SK-N-SH treated with all-trans-retinoic acid at 6 μM for 48 hours (cell line): Measurements from ENCODE around the gene KNSTRN.

ENCODE experiments used
- CSDC2 ChIP-seq: fragments of 250-450 bp; sonication (Bioruptor Pico); IDR thresholded peaks from 2 replicates; pipeline ENCODE4 v1.5.0; 2020; ENCODE audit warnings: mild to moderate bottlenecking, moderate library complexity
- ESRRG ChIP-seq: fragments of 250-450 bp; sonication (Bioruptor Pico); IDR thresholded peaks from 2 replicates; pipeline ENCODE4 v1.6.1; 2021; ENCODE audit warnings: mild to moderate bottlenecking
- RARB ChIP-seq: fragments of 250-450 bp; sonication (Bioruptor Pico); IDR thresholded peaks from 2 replicates; pipeline ENCODE4 v1.8.0; 2021; ENCODE audit warnings: mild to moderate bottlenecking, moderate library complexity
- SNAI2 ChIP-seq: fragments of 250-450 bp; sonication (Bioruptor Pico); IDR thresholded peaks from 2 replicates; pipeline ENCODE4 v1.5.0; 2020; ENCODE audit warnings: mild to moderate bottlenecking, moderate library complexity
- ZFP3 ChIP-seq: fragments of 250-450 bp; sonication (Bioruptor Pico); IDR thresholded peaks from 2 replicates; pipeline ENCODE4 v1.5.0; 2020; ENCODE audit warnings: mild to moderate bottlenecking, moderate library complexity
- ZFP30 ChIP-seq: fragments of 450-650 bp; formaldehyde crosslinking; IDR thresholded peaks from 2 replicates; pipeline ENCODE4 v1.5.0; 2022; ENCODE audit warnings: mild to moderate bottlenecking, moderate library complexity
- ZNF565 ChIP-seq: fragments of 450-650 bp; formaldehyde crosslinking; conservative IDR thresholded peaks from 2 replicates; pipeline ENCODE4 v1.5.0; 2020; ENCODE audit warnings: low read depth, mild to moderate bottlenecking, moderate library complexity
- TF ChIP-seq, protein P1 (sequence below): fragments of 250-450 bp; sonication (Bioruptor Pico); IDR thresholded peaks from 2 replicates; pipeline ENCODE4 v1.8.0; 2020; ENCODE audit warnings: mild to moderate bottlenecking, moderate library complexity, borderline replicate concordance
- TF ChIP-seq, protein P2 (sequence below): fragments of 250-450 bp; sonication (Bioruptor Pico); IDR thresholded peaks from 2 replicates; pipeline ENCODE4 v1.5.1; 2020; ENCODE audit warnings: low read depth, mild to moderate bottlenecking, moderate library complexity

DNA sequence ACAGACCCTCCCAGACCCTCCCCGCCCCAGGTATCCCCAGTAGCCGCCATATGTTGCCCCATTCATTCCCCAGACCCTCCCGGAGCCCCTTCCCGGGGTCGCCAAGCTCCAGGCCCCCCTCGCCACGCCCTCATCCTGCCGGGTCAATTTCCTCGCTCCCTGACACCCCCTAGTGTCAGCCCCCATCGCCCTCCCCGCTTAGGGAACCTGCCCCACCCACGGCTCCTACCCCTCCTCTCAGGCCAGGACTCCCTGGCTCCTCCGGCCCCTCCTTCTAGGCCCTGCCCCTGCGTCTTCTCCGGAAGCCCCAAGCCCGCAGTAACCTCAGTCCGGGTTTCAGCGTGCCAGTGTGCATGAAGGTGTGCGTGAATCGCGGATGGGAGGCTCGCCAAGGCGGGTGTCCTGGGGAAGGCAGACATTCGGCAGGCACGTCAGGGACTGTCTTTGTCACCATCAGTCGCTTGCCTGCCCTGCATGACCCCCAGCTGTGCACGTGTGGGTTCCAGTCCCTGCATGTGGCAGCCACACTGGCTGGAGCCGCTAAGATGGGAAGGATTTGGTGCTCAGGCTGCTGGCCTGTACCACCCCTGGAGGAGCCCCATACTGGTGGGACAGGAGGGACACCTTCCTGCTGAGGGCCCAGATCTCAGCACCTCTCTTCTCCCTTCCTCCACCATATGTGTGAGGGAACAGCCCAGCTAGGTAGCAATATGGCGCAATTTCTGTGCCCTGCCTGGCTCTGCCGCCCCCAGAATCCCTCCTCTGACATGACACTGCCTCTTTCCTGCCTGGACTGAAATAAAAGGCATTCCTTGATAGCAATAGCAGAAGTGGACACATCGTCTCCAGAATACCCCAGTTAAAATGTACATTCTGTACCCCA is 23.8 kb upstream of the KNSTRN start:
- no peak for TF ChIP-seq ZNF565
- TF ChIP-seq RARB (CRISPR knock-in tag), result no peak
- no peak for TF ChIP-seq CSDC2 (CRISPR knock-in tag)
- TF ChIP-seq SNAI2 (CRISPR knock-in tag), result no peak
- TF ChIP-seq ESRRG (CRISPR knock-in tag), result no peak
- TF ChIP-seq, protein P1, sequence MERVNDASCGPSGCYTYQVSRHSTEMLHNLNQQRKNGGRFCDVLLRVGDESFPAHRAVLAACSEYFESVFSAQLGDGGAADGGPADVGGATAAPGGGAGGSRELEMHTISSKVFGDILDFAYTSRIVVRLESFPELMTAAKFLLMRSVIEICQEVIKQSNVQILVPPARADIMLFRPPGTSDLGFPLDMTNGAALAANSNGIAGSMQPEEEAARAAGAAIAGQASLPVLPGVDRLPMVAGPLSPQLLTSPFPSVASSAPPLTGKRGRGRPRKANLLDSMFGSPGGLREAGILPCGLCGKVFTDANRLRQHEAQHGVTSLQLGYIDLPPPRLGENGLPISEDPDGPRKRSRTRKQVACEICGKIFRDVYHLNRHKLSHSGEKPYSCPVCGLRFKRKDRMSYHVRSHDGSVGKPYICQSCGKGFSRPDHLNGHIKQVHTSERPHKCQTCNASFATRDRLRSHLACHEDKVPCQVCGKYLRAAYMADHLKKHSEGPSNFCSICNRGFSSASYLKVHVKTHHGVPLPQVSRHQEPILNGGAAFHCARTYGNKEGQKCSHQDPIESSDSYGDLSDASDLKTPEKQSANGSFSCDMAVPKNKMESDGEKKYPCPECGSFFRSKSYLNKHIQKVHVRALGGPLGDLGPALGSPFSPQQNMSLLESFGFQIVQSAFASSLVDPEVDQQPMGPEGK (CRISPR knock-in tag), result no peak
- TF ChIP-seq, protein P2, sequence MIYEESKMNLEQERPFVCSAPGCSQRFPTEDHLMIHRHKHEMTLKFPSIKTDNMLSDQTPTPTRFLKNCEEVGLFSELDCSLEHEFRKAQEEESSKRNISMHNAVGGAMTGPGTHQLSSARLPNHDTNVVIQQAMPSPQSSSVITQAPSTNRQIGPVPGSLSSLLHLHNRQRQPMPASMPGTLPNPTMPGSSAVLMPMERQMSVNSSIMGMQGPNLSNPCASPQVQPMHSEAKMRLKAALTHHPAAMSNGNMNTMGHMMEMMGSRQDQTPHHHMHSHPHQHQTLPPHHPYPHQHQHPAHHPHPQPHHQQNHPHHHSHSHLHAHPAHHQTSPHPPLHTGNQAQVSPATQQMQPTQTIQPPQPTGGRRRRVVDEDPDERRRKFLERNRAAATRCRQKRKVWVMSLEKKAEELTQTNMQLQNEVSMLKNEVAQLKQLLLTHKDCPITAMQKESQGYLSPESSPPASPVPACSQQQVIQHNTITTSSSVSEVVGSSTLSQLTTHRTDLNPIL (CRISPR knock-in tag), result no peak
- TF ChIP-seq ZFP3 (CRISPR knock-in tag), result no peak
- TF ChIP-seq ZFP30, result no peak
